NCI-H2227 (cell line): ENCODE measurements around the gene CAPN5.

ENCODE experiments used
- DNase-seq: peaks from one replicate; lab custom pipeline; 2025; ENCODE audit not compliant: unreplicated experiment; lab: John Stamatoyannopoulos, UW

The CAPN5 gene

GRCh38 chr11:77082838-77083565 is 16.2 kb downstream of the CAPN5 start:
- no peak for DNase-seq

GRCh38 chr11:77083566-77084245 is 16.9 kb downstream of the CAPN5 start:
- DNase-seq: no peak

GRCh38 chr11:77084581-77085191 is 17.9 kb downstream of the CAPN5 start:
- no peak for DNase-seq

- no peak for DNase-seq
Observed at GRCh38 chr11:77085652-77086051, 18.9 kb downstream of the CAPN5 start.

GRCh38 chr11:77086521-77087472 is 20.0 kb downstream of the CAPN5 start:
- DNase-seq: no peak

- DNase-seq: no peak
Observed at GRCh38 chr11:77087723-77088225, 21.0 kb downstream of the CAPN5 start.

- no peak for DNase-seq
Observed at GRCh38 chr11:77088236-77089003, 21.6 kb downstream of the CAPN5 start.

GRCh38 chr11:77089004-77089545 is 22.3 kb downstream of the CAPN5 start:
- no peak for DNase-seq

GRCh38 chr11:77090046-77090372 is 23.2 kb downstream of the CAPN5 start:
- no peak for DNase-seq

GRCh38 chr11:77090373-77091111 is 23.8 kb downstream of the CAPN5 start:
- no peak for DNase-seq

GRCh38 chr11:77091146-77091940 is 24.6 kb downstream of the CAPN5 start:
- peak; percentile 81 for DNase-seq

- DNase-seq: no peak
Observed at GRCh38 chr11:77092382-77092781, 25.6 kb downstream of the CAPN5 start.

GRCh38 chr11:77093056-77093891 is 26.5 kb downstream of the CAPN5 start:
- DNase-seq: no peak

- no peak for DNase-seq
Observed at GRCh38 chr11:77093987-77094840, 27.4 kb downstream of the CAPN5 start.

GRCh38 chr11:77094841-77095365 is 28.1 kb downstream of the CAPN5 start:
- DNase-seq: no peak
